COLO829 (cell line): ENCODE measurements around the gene CD180.
A peak's percentile ranks its signal among the peaks of the same experiment; 100 is the strongest.

Source experiments
- DNase-seq: peaks from one replicate; pipeline ENCODE4 v3.0.0; 2012; ENCODE audit warnings: low spot score

The CD180 gene

GRCh38 chr5:67196537-67197059 lies at the start of gene CD180:
TSS of gene CD180 (minus strand) at chr5:67196799. CDS start at chr5:67196641, 158 bp downstream.
- DNase-seq = no peak

GRCh38 chr5:67246108-67246507 lies 49.5 kb upstream of the CD180 start:
- no peak for DNase-seq

- DNase-seq = no peak
Measured at GRCh38 chr5:67245259-67245846, 48.8 kb upstream of the CD180 start.

GRCh38 chr5:67244345-67244793 lies 47.8 kb upstream of the CD180 start:
- no peak for DNase-seq

- no peak for DNase-seq
Measured at GRCh38 chr5:67243944-67244343, 47.3 kb upstream of the CD180 start.

GRCh38 chr5:67243349-67243748 lies 46.8 kb upstream of the CD180 start:
- no peak for DNase-seq

GRCh38 chr5:67241326-67241725 lies 44.7 kb upstream of the CD180 start:
- DNase-seq = no peak

GRCh38 chr5:67240846-67241245 lies 44.2 kb upstream of the CD180 start:
- DNase-seq = no peak

GRCh38 chr5:67240065-67240464 lies 43.5 kb upstream of the CD180 start:
- no peak for DNase-seq

GRCh38 chr5:67238191-67238590 lies 41.6 kb upstream of the CD180 start:
- DNase-seq = no peak

GRCh38 chr5:67235399-67236110 lies 39.0 kb upstream of the CD180 start:
- no peak for DNase-seq

- no peak for DNase-seq
Measured at GRCh38 chr5:67234671-67235176, 38.1 kb upstream of the CD180 start.

- no peak for DNase-seq
Measured at GRCh38 chr5:67233075-67233474, 36.5 kb upstream of the CD180 start.

- no peak for DNase-seq
Measured at GRCh38 chr5:67223211-67223610, 26.6 kb upstream of the CD180 start.

GRCh38 chr5:67222243-67223025 lies 25.8 kb upstream of the CD180 start:
- DNase-seq = no peak

GRCh38 chr5:67221487-67222242 lies 25.1 kb upstream of the CD180 start:
- DNase-seq = no peak

GRCh38 chr5:67216564-67216963 lies 20.0 kb upstream of the CD180 start:
- no peak for DNase-seq

GRCh38 chr5:67215519-67216471 lies 19.2 kb upstream of the CD180 start:
- peak; percentile 6 for DNase-seq

- no peak for DNase-seq
Measured at GRCh38 chr5:67214707-67215447, 18.3 kb upstream of the CD180 start.

- no peak for DNase-seq
Measured at GRCh38 chr5:67214036-67214435, 17.4 kb upstream of the CD180 start.
